ENCODE results near the gene CFAP46. TPM values are rescaled to one million over a fixed set of nuclear protein-coding genes. Genes with fewer than 3 reads are reported as not detected.

Gene CFAP46
- total and polyA plus RNA-seq, 2 donors from 2014 or later = 3.8 to 8.3 TPM

DNA sequence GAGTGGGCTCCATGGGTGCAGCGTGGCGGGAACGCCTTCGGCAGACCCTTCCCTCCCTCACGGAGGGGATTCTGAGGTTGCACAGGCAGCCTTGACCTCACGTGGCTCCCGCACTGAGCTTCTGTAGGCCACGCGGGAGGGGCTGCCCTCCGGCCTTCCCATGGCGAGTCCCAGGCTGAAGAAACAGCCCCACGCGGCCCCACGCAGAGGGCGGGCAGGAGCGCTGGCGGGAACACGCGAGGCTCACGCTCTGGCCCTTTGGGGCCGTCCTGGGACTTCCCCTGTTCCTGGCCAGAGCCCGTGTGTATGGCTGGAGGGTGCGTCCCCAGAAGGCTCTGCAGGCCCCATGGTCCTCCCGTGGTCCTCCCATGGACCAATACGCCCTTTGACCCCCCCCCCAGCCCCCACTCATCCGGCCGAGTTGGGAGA lies 134.7 kb downstream of the CFAP46 start:
- TF ChIP-seq, protein P1, sequence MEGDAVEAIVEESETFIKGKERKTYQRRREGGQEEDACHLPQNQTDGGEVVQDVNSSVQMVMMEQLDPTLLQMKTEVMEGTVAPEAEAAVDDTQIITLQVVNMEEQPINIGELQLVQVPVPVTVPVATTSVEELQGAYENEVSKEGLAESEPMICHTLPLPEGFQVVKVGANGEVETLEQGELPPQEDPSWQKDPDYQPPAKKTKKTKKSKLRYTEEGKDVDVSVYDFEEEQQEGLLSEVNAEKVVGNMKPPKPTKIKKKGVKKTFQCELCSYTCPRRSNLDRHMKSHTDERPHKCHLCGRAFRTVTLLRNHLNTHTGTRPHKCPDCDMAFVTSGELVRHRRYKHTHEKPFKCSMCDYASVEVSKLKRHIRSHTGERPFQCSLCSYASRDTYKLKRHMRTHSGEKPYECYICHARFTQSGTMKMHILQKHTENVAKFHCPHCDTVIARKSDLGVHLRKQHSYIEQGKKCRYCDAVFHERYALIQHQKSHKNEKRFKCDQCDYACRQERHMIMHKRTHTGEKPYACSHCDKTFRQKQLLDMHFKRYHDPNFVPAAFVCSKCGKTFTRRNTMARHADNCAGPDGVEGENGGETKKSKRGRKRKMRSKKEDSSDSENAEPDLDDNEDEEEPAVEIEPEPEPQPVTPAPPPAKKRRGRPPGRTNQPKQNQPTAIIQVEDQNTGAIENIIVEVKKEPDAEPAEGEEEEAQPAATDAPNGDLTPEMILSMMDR (IDR thresholded peaks at IDR 0.05; ENCODE audit: borderline replicate concordance, extremely low read depth, insufficient read depth) = no peak
- no peaks in the 10 kb centered on the region for H3K9me3 ChIP-seq (ENCODE audit: control insufficient read depth in 2 of 3, insufficient read depth in 1 of 3, low read length in 3 of 3)
- no peak overlapping the region for H3K4me3 ChIP-seq (ENCODE audit: low read length in 3 of 3)
- H3K36me3 ChIP-seq (ENCODE audit: control insufficient read depth in 2 of 3, insufficient read depth in 3 of 3, low read length in 3 of 3) = no peaks in the 10 kb centered on the region
- H3K27ac ChIP-seq (ENCODE audit: low read depth in 2 of 2, low read length in 2 of 2) = no peak overlapping the region
- no peaks in the 10 kb centered on the region for H3K27me3 ChIP-seq (ENCODE audit: control insufficient read depth, insufficient read depth, low read length)
- intact Hi-C loops (cut with DNase I) = no loop called here
- DNase-seq (peak in 1 of 5 donors; percentile 37), FAIRE-seq (no peak)
- no peaks in the 10 kb centered on the region for H3K4me1 ChIP-seq (ENCODE audit: control insufficient read depth in 2 of 3, insufficient read depth in 2 of 3, low read depth in 1 of 3, low read length in 3 of 3)
- H3K9ac ChIP-seq (ENCODE audit: low read length in 3 of 3) = no peak overlapping the region

DNA sequence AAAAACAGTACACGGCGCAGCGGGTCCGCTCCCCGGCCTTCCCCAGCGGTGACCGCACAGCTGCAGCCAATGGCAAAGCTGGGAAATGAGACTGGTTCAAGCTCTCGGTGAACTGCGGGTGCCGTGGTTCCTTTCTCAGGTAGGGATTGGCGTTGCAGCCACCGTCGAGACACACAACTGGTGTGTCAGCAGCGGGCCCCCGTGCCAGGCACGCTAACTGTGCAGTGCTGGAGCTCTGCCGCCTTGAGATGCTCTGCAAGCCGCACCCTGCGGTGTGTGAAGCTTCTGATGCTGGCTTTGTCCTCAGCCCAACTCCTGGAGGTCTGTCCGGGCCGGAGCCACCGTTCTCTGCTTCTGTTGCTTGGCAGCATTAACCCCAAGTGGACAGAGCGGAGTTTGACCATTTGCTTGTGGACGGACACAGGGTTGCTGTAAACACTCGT lies 135.8 kb downstream of the CFAP46 start:
- Histone ChIP-seq H3K4me1 (ENCODE audit: control insufficient read depth in 2 of 3, insufficient read depth in 2 of 3, low read depth in 1 of 3, low read length in 3 of 3) (no peaks in the 10 kb centered on the region), H3K36me3 (ENCODE audit: control insufficient read depth in 2 of 3, insufficient read depth in 3 of 3, low read length in 3 of 3) (no peaks in the 10 kb centered on the region), H3K27me3 (ENCODE audit: control insufficient read depth, insufficient read depth, low read length) (no peaks in the 10 kb centered on the region), H3K4me3 (ENCODE audit: low read length in 3 of 3) (no peak overlapping the region), H3K9ac (ENCODE audit: low read length in 3 of 3) (no peak overlapping the region), H3K9me3 (ENCODE audit: control insufficient read depth in 2 of 3, insufficient read depth in 1 of 3, low read length in 3 of 3) (peaks cover 0 to 6% (median 0%) of the 10 kb centered on the region in 3 donors), H3K27ac (ENCODE audit: low read depth in 2 of 2, low read length in 2 of 2) (no peak overlapping the region)
- DNase-seq = peak in 1 of 5 donors; percentile 27
- intact Hi-C loops (cut with DNase I) = no loop called here
- FAIRE-seq = no peak
- TF ChIP-seq, protein P1 (IDR thresholded peaks at IDR 0.05; ENCODE audit: borderline replicate concordance, extremely low read depth, insufficient read depth) = no peak

DNA sequence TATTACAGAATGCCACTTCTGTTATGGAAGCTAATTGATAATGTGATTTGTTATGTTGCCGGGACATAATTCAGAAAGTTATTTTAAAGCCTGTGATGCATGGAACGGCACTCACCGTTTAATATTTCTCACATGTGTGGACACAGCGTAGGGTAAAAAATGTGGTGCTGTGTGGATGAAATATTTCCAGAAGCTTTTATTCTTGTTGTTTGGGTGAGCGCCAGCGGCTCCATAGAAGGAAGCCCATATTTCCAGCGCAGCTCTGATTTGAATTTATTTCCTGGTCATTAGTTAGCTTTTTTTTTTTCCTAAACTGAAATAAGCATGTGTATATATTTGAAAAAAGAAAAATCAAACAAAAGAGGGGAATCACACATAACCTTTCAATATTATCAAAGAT lies 136.3 kb downstream of the CFAP46 start:
- H3K4me1 ChIP-seq (ENCODE audit: control insufficient read depth in 2 of 3, insufficient read depth in 2 of 3, low read depth in 1 of 3, low read length in 3 of 3) = no peaks in the 10 kb centered on the region
- no peaks in the 10 kb centered on the region for H3K36me3 ChIP-seq (ENCODE audit: control insufficient read depth in 2 of 3, insufficient read depth in 3 of 3, low read length in 3 of 3)
- TF ChIP-seq, protein P1 (IDR thresholded peaks at IDR 0.05; ENCODE audit: borderline replicate concordance, extremely low read depth, insufficient read depth) = no peak
- intact Hi-C loops (cut with DNase I) = no loop called here
- peaks cover 0 to 6% (median 0%) of the 10 kb centered on the region in 3 donors for H3K9me3 ChIP-seq (ENCODE audit: control insufficient read depth in 2 of 3, insufficient read depth in 1 of 3, low read length in 3 of 3)
- FAIRE-seq = no peak
- H3K27ac ChIP-seq (ENCODE audit: low read depth in 2 of 2, low read length in 2 of 2) = no peak overlapping the region
- H3K9ac ChIP-seq (ENCODE audit: low read length in 3 of 3) = no peak overlapping the region
- H3K27me3 ChIP-seq (ENCODE audit: control insufficient read depth, insufficient read depth, low read length) = no peaks in the 10 kb centered on the region
- no peak overlapping the region for H3K4me3 ChIP-seq (ENCODE audit: low read length in 3 of 3)
- peak in 1 of 5 donors; percentile 75 for DNase-seq

GRCh38 chr10:132805599-132805998 lies 136.8 kb downstream of the CFAP46 start:
- Histone ChIP-seq H3K9me3 (ENCODE audit: control insufficient read depth in 2 of 3, insufficient read depth in 1 of 3, low read length in 3 of 3) (peaks cover 0 to 6% (median 0%) of the 10 kb centered on the region in 3 donors), H3K27me3 (ENCODE audit: control insufficient read depth, insufficient read depth, low read length) (no peaks in the 10 kb centered on the region), H3K9ac (ENCODE audit: low read length in 3 of 3) (no peak overlapping the region), H3K36me3 (ENCODE audit: control insufficient read depth in 2 of 3, insufficient read depth in 3 of 3, low read length in 3 of 3) (no peaks in the 10 kb centered on the region), H3K4me3 (ENCODE audit: low read length in 3 of 3) (no peak overlapping the region), H3K4me1 (ENCODE audit: control insufficient read depth in 2 of 3, insufficient read depth in 2 of 3, low read depth in 1 of 3, low read length in 3 of 3) (no peaks in the 10 kb centered on the region), H3K27ac (ENCODE audit: low read depth in 2 of 2, low read length in 2 of 2) (no peak overlapping the region)
- TF ChIP-seq, protein P1 (IDR thresholded peaks at IDR 0.05; ENCODE audit: borderline replicate concordance, extremely low read depth, insufficient read depth) = no peak
- intact Hi-C loops (cut with DNase I) = no loop called here
- DNase-seq (peak in 2 of 5 donors; percentile 33 to 60), FAIRE-seq (no peak)
